ENCODE measurements around the gene MSL1. TPM values are rescaled to one million over a fixed set of nuclear protein-coding genes. Genes with fewer than 3 reads are reported as not detected.
A peak's percentile ranks its signal among the peaks of the same experiment; 100 is the strongest.

MSL1 gene
- total RNA-seq, 1 donor from 2014 or later = 97.7 TPM

GRCh38 chr17:40074871-40075200 is 46.9 kb upstream of the MSL1 start:
- Histone ChIP-seq H3K4me1 (peaks cover 70% of the 10 kb centered on the region), H3K27ac (peak overlapping the region; percentile 84), H3K4me3 (no peak overlapping the region), H3K36me3 (peaks cover 33% of the 10 kb centered on the region), H3K27me3 (ENCODE audit: low read depth) (no peaks in the 10 kb centered on the region), H3K9me3 (no peaks in the 10 kb centered on the region)
- DNase-seq (no peak), ATAC-seq (no peak)
- no peak for TF ChIP-seq CTCF (IDR thresholded peaks at IDR 0.05)
- intact Hi-C loops (cut with DNase I) = no loop called here

- H3K27ac ChIP-seq = peak overlapping the region; percentile 84
- peak; percentile 70 to 79 for ATAC-seq
Observed at GRCh38 chr17:40075201-40075941, 46.4 kb upstream of the MSL1 start.

GRCh38 chr17:40075942-40076498 is 45.8 kb upstream of the MSL1 start:
- Histone ChIP-seq H3K27me3 (ENCODE audit: low read depth) (no peaks in the 10 kb centered on the region), H3K27ac (peak overlapping the region; percentile 84), H3K36me3 (peaks cover 45% of the 10 kb centered on the region), H3K4me1 (peaks cover 59% of the 10 kb centered on the region), H3K4me3 (no peak overlapping the region), H3K9me3 (no peaks in the 10 kb centered on the region)
- no peak for DNase-seq
- no peak for TF ChIP-seq CTCF (IDR thresholded peaks at IDR 0.05)
- ATAC-seq = no peak
- intact Hi-C loops (cut with DNase I) = no loop called here

More at GRCh38 chr17:40075201-40075941, 46.4 kb upstream of the MSL1 start:
- peaks cover 65% of the 10 kb centered on the region for H3K4me1 ChIP-seq
- no peaks in the 10 kb centered on the region for H3K9me3 ChIP-seq
- intact Hi-C loops (cut with DNase I) = no loop called here
- peak; percentile 88 for TF ChIP-seq CTCF (IDR thresholded peaks at IDR 0.05)
- peak; percentile 88 for DNase-seq
- peaks cover 39% of the 10 kb centered on the region for H3K36me3 ChIP-seq
- no peaks in the 10 kb centered on the region for H3K27me3 ChIP-seq (ENCODE audit: low read depth)
- no peak overlapping the region for H3K4me3 ChIP-seq

- Histone ChIP-seq H3K4me1 (peaks cover 53% of the 10 kb centered on the region), H3K36me3 (peaks cover 49% of the 10 kb centered on the region), H3K27ac (peak overlapping the region; percentile 36), H3K4me3 (no peak overlapping the region), H3K27me3 (ENCODE audit: low read depth) (no peaks in the 10 kb centered on the region), H3K9me3 (no peaks in the 10 kb centered on the region)
- intact Hi-C loops (cut with DNase I) = no loop called here
- ATAC-seq = no peak
- no peak for DNase-seq
- no peak for TF ChIP-seq CTCF (IDR thresholded peaks at IDR 0.05)
Observed at GRCh38 chr17:40076591-40076990, 45.2 kb upstream of the MSL1 start.

GRCh38 chr17:40079545-40079944 is 42.2 kb upstream of the MSL1 start:
- intact Hi-C loops (cut with DNase I) = no loop called here
- ATAC-seq (no peak), DNase-seq (no peak)
- Histone ChIP-seq H3K27me3 (ENCODE audit: low read depth) (no peaks in the 10 kb centered on the region), H3K4me1 (peaks cover 25% of the 10 kb centered on the region), H3K4me3 (no peak overlapping the region), H3K27ac (no peak overlapping the region), H3K36me3 (peaks cover 61% of the 10 kb centered on the region), H3K9me3 (no peaks in the 10 kb centered on the region)
- no peak for TF ChIP-seq CTCF (IDR thresholded peaks at IDR 0.05)

Data from lower lobe of right lung (tissue), 2 donors.